MM.1S (cell line): ENCODE results near the gene TMEM42.

Experiments
- EZH2phosphoT487 ChIP-seq: fragments of 300-600 bp; sonication (generic); IDR thresholded peaks from 2 replicates; pipeline ENCODE4 v1.6.1; 2018; ENCODE audit warnings: antibody characterized with exemption, low read length
- TF ChIP-seq, protein P1 (sequence below): fragments of 300-600 bp; sonication (generic); IDR thresholded peaks from 2 replicates; pipeline ENCODE4 v1.5.1; 2016; ENCODE audit warnings: antibody characterized with exemption, low read length, mixed read lengths

DNA sequence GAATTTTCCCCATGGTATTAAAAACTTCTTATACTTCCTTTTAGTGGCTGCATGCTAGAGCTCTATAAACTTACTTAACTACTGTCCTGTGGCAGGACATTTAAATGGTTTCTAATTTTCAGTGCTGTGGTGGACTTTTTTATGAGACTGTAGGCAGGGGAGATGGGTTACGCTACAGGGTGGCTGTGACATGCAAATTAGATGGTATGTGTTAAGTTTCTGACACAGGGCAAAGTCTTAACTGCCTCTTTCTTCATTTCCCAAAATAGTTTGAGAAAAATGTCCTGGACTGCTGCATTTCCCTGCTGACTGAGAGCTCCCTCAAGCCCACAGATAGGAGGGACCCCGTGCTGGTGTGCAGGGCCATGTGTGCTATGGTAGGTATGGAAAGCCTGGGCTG is 34.7 kb downstream of the TMEM42 start:
- TF ChIP-seq, protein P1, sequence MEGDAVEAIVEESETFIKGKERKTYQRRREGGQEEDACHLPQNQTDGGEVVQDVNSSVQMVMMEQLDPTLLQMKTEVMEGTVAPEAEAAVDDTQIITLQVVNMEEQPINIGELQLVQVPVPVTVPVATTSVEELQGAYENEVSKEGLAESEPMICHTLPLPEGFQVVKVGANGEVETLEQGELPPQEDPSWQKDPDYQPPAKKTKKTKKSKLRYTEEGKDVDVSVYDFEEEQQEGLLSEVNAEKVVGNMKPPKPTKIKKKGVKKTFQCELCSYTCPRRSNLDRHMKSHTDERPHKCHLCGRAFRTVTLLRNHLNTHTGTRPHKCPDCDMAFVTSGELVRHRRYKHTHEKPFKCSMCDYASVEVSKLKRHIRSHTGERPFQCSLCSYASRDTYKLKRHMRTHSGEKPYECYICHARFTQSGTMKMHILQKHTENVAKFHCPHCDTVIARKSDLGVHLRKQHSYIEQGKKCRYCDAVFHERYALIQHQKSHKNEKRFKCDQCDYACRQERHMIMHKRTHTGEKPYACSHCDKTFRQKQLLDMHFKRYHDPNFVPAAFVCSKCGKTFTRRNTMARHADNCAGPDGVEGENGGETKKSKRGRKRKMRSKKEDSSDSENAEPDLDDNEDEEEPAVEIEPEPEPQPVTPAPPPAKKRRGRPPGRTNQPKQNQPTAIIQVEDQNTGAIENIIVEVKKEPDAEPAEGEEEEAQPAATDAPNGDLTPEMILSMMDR: no peak
- TF ChIP-seq EZH2phosphoT487: no peak
